Measurements from ENCODE around the gene ARPP21. TPM values are rescaled to one million over a fixed set of nuclear protein-coding genes. Genes with fewer than 3 reads are reported as not detected.

ARPP21 gene
- polyA plus RNA-seq, 3 donors: not detected

DNA sequence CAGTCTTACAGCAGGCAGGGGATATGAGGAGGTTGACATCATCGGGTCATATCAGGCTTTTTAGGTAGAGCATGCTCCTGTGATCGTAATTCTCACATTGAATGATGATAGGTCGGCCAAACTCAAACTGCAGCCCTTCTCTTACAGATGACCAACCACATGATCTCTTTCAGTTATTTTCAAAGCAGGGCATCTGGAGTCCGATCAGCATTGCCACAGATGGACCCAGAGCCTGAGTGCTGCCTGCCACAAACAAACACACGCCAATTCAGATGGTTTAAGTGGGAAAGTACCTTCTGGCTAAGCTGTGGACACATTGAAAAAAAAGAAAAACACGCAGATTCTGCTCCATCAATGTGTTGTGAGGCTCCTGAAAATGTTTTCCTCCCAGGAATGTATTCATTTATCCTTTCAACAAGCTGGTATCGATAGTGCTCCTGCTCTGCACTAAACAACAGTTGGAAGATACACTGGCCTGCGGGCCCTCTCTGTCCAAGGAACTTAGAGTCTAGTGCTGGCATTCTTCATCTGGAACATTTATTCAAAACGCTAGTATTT is 31.2 kb downstream of the ARPP21 start:
- Mint-ChIP-seq H3K4me3 (no peak overlapping the region), H3K27me3 (ENCODE audit: low read depth in 3 of 3) (no peaks in the 10 kb centered on the region), H3K27ac (no peak overlapping the region), H3K36me3 (no peaks in the 10 kb centered on the region), H3K4me1 (no peaks in the 10 kb centered on the region), H3K9me3 (peaks cover 0 to 4% (median 0%) of the 10 kb centered on the region in 7 donors)
- H3K27me3 ChIP-seq (ENCODE audit: control insufficient read depth in 2 of 2, insufficient read depth in 2 of 2, low read length in 2 of 2): no peaks in the 10 kb centered on the region
- no peak overlapping the region for H3K4me2 ChIP-seq (replicated peaks; ENCODE audit: extremely low read depth, low read length, poor library complexity, severe bottlenecking)
- no peak overlapping the region for H3K27ac ChIP-seq (ENCODE audit: low read depth in 1 of 2, low read length in 2 of 2)
- H3K4me3 ChIP-seq (replicated peaks in 1 of 3; ENCODE audit: low read depth in 2 of 3, low read length in 3 of 3): no peak overlapping the region
- no peaks in the 10 kb centered on the region for H3K36me3 ChIP-seq (replicated peaks in 1 of 2; ENCODE audit: control insufficient read depth in 1 of 2, insufficient read depth in 2 of 2, low read length in 2 of 2)
- no peaks in the 10 kb centered on the region for H4K20me1 ChIP-seq (ENCODE audit: insufficient read depth, low read length)
- no peak overlapping the region for H3K9ac ChIP-seq (ENCODE audit: insufficient read depth, low read length, poor library complexity, severe bottlenecking)
- intact Hi-C loops (cut with micrococcal nuclease): no loop called here
- H3K79me2 ChIP-seq (ENCODE audit: insufficient read depth, low read length): no peaks in the 10 kb centered on the region
- DNase-seq: no peak
- WGBS (ENCODE audit: insufficient coverage): 93% methylated on average over 8 of the region's 9 CpGs
- TF ChIP-seq, protein P1, sequence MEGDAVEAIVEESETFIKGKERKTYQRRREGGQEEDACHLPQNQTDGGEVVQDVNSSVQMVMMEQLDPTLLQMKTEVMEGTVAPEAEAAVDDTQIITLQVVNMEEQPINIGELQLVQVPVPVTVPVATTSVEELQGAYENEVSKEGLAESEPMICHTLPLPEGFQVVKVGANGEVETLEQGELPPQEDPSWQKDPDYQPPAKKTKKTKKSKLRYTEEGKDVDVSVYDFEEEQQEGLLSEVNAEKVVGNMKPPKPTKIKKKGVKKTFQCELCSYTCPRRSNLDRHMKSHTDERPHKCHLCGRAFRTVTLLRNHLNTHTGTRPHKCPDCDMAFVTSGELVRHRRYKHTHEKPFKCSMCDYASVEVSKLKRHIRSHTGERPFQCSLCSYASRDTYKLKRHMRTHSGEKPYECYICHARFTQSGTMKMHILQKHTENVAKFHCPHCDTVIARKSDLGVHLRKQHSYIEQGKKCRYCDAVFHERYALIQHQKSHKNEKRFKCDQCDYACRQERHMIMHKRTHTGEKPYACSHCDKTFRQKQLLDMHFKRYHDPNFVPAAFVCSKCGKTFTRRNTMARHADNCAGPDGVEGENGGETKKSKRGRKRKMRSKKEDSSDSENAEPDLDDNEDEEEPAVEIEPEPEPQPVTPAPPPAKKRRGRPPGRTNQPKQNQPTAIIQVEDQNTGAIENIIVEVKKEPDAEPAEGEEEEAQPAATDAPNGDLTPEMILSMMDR (IDR thresholded peaks at IDR 0.05): no peak
- H3K4me1 ChIP-seq (ENCODE audit: control insufficient read depth in 1 of 2, insufficient read depth in 2 of 2, low read length in 2 of 2): no peaks in the 10 kb centered on the region
- no peak overlapping the region for H2AFZ ChIP-seq (ENCODE audit: insufficient read depth, low read depth, low read length, poor library complexity, severe bottlenecking)
- no peaks in the 10 kb centered on the region for H3K9me3 ChIP-seq (replicated peaks in 1 of 2; ENCODE audit: control insufficient read depth in 1 of 2, insufficient read depth in 1 of 2, low read length in 2 of 2)

DNA sequence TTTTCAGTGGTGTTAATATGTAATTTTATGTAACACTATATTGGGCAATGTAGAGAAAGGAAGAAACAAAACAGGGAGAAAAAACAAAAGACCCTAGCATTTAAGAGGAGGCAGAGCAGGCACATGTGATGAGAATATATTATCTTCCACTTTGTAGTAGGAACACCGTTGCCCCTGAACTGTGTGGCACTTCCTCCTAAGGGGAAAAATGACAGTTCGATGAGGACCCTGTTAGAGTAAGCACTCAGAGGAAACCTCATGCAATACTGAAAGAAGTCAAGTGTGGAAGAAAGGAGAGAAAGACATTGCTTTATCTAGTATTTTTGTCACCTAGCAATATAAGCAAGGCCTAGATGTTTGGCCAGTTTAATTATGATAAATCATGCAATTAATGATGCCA is 32.2 kb downstream of the ARPP21 start:
- H3K4me1 Mint-ChIP-seq: no peaks in the 10 kb centered on the region
- Histone ChIP-seq H3K27me3 (ENCODE audit: control insufficient read depth in 2 of 2, insufficient read depth in 2 of 2, low read length in 2 of 2) (no peaks in the 10 kb centered on the region), H3K36me3 (replicated peaks in 1 of 2; ENCODE audit: control insufficient read depth in 1 of 2, insufficient read depth in 2 of 2, low read length in 2 of 2) (no peaks in the 10 kb centered on the region), H3K4me3 (replicated peaks in 1 of 3; ENCODE audit: low read depth in 2 of 3, low read length in 3 of 3) (no peak overlapping the region), H3K4me1 (ENCODE audit: control insufficient read depth in 1 of 2, insufficient read depth in 2 of 2, low read length in 2 of 2) (no peaks in the 10 kb centered on the region), H2AFZ (ENCODE audit: insufficient read depth, low read depth, low read length, poor library complexity, severe bottlenecking) (no peak overlapping the region), H3K4me2 (replicated peaks; ENCODE audit: extremely low read depth, low read length, poor library complexity, severe bottlenecking) (no peak overlapping the region), H3K79me2 (ENCODE audit: insufficient read depth, low read length) (no peaks in the 10 kb centered on the region), H3K9me3 (replicated peaks in 1 of 2; ENCODE audit: control insufficient read depth in 1 of 2, insufficient read depth in 1 of 2, low read length in 2 of 2) (no peaks in the 10 kb centered on the region), H3K27ac (ENCODE audit: low read depth in 1 of 2, low read length in 2 of 2) (no peak overlapping the region), H4K20me1 (ENCODE audit: insufficient read depth, low read length) (no peaks in the 10 kb centered on the region), H3K9ac (ENCODE audit: insufficient read depth, low read length, poor library complexity, severe bottlenecking) (no peak overlapping the region)
- TF ChIP-seq, protein P1 (IDR thresholded peaks at IDR 0.05): no peak
- peaks cover 0 to 4% (median 0%) of the 10 kb centered on the region in 7 donors for H3K9me3 Mint-ChIP-seq
- H3K27ac Mint-ChIP-seq: no peak overlapping the region
- no peak for DNase-seq
- no peak overlapping the region for H3K4me3 Mint-ChIP-seq
- intact Hi-C loops (cut with micrococcal nuclease): no loop called here
- no peaks in the 10 kb centered on the region for H3K36me3 Mint-ChIP-seq
- WGBS (ENCODE audit: insufficient coverage): no CpG with 5 or more reads among the region's 2 CpGs
- no peaks in the 10 kb centered on the region for H3K27me3 Mint-ChIP-seq (ENCODE audit: low read depth in 3 of 3)
